Loucy (cell line): ENCODE measurements around the gene CMKLR1.

Experiments
- H2AFZ ChIP-seq: fragments of 200-600 bp; sonication (generic); 2 replicates; pipeline ENCODE4 v1.6.0; 2016; ENCODE audit warnings: antibody characterized with exemption, mild to moderate bottlenecking, low read length, moderate library complexity
- H3F3A ChIP-seq: fragments of 200-600 bp; 2 replicates; pipeline ENCODE4 v1.6.0; 2016; ENCODE audit warnings: antibody characterized with exemption, low read depth, mild to moderate bottlenecking
- H3K27me3 ChIP-seq: fragments of 200-600 bp; sonication (generic); 2 replicates; pipeline ENCODE4 v1.6.1; 2014; ENCODE audit warnings: low read length, mild to moderate bottlenecking; ENCODE audit not compliant: insufficient read depth, poor library complexity, severe bottlenecking
- H3K36me3 ChIP-seq: fragments of 200-600 bp; sonication (generic); 2 replicates; pipeline ENCODE4 v1.6.1; 2016; ENCODE audit warnings: low read length; ENCODE audit not compliant: insufficient read depth
- H3K4me1 ChIP-seq: fragments of 200-600 bp; sonication (generic); 2 replicates; pipeline ENCODE4 v1.5.1; 2014; ENCODE audit warnings: low read length, mild to moderate bottlenecking; ENCODE audit not compliant: insufficient read depth, poor library complexity, severe bottlenecking
- H3K4me2 ChIP-seq: fragments of 200-600 bp; sonication (generic); 2 replicates; pipeline ENCODE4 v1.6.0; 2014; ENCODE audit warnings: antibody characterized with exemption, low read length, low read depth, mild to moderate bottlenecking; ENCODE audit not compliant: poor library complexity, severe bottlenecking
- H3K4me3 ChIP-seq: fragments of 200-600 bp; sonication (generic); 2 replicates; pipeline ENCODE4 v1.5.1; 2014; ENCODE audit warnings: low read length, mild to moderate bottlenecking, mixed read lengths; ENCODE audit not compliant: poor library complexity, severe bottlenecking
- H3K79me2 ChIP-seq: fragments of 200-600 bp; sonication (generic); 2 replicates; pipeline ENCODE4 v1.6.1; 2014; ENCODE audit warnings: low read length; ENCODE audit not compliant: insufficient read depth
- H3K9ac ChIP-seq: fragments of 200-600 bp; sonication (generic); 2 replicates; pipeline ENCODE4 v1.6.0; 2014; ENCODE audit warnings: mild to moderate bottlenecking, low read depth, low read length, moderate library complexity; ENCODE audit not compliant: poor library complexity, severe bottlenecking
- H3K9me2 ChIP-seq: fragments of 200-600 bp; sonication (generic); replicated peaks from 2 replicates; pipeline ENCODE4 v1.6.1; 2016; ENCODE audit warnings: low read depth, low read length, mixed read lengths
- H3K9me3 ChIP-seq: fragments of 200-600 bp; sonication (generic); 2 replicates; pipeline ENCODE4 v1.6.1; 2014; ENCODE audit warnings: mild to moderate bottlenecking, antibody characterized with exemption, low read length, low read depth; ENCODE audit not compliant: insufficient read depth
- H4K20me1 ChIP-seq: fragments of 200-600 bp; sonication (generic); 2 replicates; pipeline ENCODE4 v1.6.0; 2014; ENCODE audit warnings: antibody characterized with exemption, low read length, mild to moderate bottlenecking; ENCODE audit not compliant: insufficient read depth, poor library complexity, severe bottlenecking
- EZH2phosphoT487 ChIP-seq: fragments of 200-600 bp; IDR thresholded peaks from 2 replicates; pipeline ENCODE4 v1.6.1; 2018; ENCODE audit warnings: antibody characterized with exemption, mild to moderate bottlenecking, moderate library complexity, borderline replicate concordance
- TF ChIP-seq, protein P1 (sequence below): fragments of 200-600 bp; sonication (generic); conservative IDR thresholded peaks from 2 replicates; pipeline ENCODE4 v1.5.1; 2014; ENCODE audit warnings: mild to moderate bottlenecking, antibody characterized with exemption, low read length

Gene CMKLR1

GRCh38 chr12:108298761-108299275 is 40.3 kb downstream of the CMKLR1 start:
- H3K79me2 ChIP-seq: no peaks in the 10 kb centered on the region
- H3F3A ChIP-seq: no peaks in the 10 kb centered on the region
- no peak overlapping the region for H3K9ac ChIP-seq
- no peaks in the 10 kb centered on the region for H3K36me3 ChIP-seq
- TF ChIP-seq EZH2phosphoT487: no peak
- no peaks in the 10 kb centered on the region for H3K9me2 ChIP-seq
- H3K27me3 ChIP-seq: no peaks in the 10 kb centered on the region
- no peaks in the 10 kb centered on the region for H3K9me3 ChIP-seq
- H3K4me1 ChIP-seq: peaks cover 7% of the 10 kb centered on the region
- no peaks in the 10 kb centered on the region for H4K20me1 ChIP-seq
- no peak overlapping the region for H3K4me3 ChIP-seq
- no peak overlapping the region for H3K4me2 ChIP-seq
- no peak overlapping the region for H2AFZ ChIP-seq

- H3K79me2 ChIP-seq: no peaks in the 10 kb centered on the region
- no peak for TF ChIP-seq EZH2phosphoT487
- TF ChIP-seq, protein P1, sequence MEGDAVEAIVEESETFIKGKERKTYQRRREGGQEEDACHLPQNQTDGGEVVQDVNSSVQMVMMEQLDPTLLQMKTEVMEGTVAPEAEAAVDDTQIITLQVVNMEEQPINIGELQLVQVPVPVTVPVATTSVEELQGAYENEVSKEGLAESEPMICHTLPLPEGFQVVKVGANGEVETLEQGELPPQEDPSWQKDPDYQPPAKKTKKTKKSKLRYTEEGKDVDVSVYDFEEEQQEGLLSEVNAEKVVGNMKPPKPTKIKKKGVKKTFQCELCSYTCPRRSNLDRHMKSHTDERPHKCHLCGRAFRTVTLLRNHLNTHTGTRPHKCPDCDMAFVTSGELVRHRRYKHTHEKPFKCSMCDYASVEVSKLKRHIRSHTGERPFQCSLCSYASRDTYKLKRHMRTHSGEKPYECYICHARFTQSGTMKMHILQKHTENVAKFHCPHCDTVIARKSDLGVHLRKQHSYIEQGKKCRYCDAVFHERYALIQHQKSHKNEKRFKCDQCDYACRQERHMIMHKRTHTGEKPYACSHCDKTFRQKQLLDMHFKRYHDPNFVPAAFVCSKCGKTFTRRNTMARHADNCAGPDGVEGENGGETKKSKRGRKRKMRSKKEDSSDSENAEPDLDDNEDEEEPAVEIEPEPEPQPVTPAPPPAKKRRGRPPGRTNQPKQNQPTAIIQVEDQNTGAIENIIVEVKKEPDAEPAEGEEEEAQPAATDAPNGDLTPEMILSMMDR: no peak
- H3K4me2 ChIP-seq: no peak overlapping the region
- H3K4me1 ChIP-seq: peaks cover 7% of the 10 kb centered on the region
- no peaks in the 10 kb centered on the region for H4K20me1 ChIP-seq
- H3F3A ChIP-seq: no peaks in the 10 kb centered on the region
- no peak overlapping the region for H3K4me3 ChIP-seq
- no peaks in the 10 kb centered on the region for H3K9me3 ChIP-seq
- H3K36me3 ChIP-seq: no peaks in the 10 kb centered on the region
- no peaks in the 10 kb centered on the region for H3K9me2 ChIP-seq
- no peaks in the 10 kb centered on the region for H3K27me3 ChIP-seq
- no peak overlapping the region for H3K9ac ChIP-seq
- H2AFZ ChIP-seq: no peak overlapping the region
These were observed 41.0 kb downstream of the CMKLR1 start for GRCh38 chr12:108297895-108298760.

DNA sequence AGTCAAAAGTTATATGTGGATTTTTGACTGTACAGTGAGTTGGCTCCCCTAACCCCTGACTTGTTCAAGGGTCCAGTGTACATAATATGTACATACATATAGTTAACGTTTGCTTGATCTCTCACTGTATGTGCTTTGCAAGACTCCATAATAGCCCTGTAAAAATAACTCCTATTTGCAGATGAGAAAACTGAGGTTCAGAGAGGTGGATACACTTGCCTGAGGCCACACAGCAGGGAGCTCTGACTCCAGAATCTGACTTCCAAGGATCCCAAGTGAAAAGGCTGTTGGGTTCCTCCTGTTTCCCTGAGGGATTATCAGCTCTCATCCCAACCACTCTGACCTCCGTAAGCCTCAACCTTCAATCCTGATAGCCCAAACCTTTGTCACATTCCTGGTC is 41.7 kb downstream of the CMKLR1 start:
- H3K79me2 ChIP-seq: no peaks in the 10 kb centered on the region
- H3F3A ChIP-seq: no peaks in the 10 kb centered on the region
- no peaks in the 10 kb centered on the region for H3K27me3 ChIP-seq
- no peaks in the 10 kb centered on the region for H4K20me1 ChIP-seq
- no peaks in the 10 kb centered on the region for H3K9me2 ChIP-seq
- H3K4me1 ChIP-seq: peaks cover 7% of the 10 kb centered on the region
- no peak overlapping the region for H3K9ac ChIP-seq
- no peak for TF ChIP-seq EZH2phosphoT487
- TF ChIP-seq, protein P1: no peak
- no peaks in the 10 kb centered on the region for H3K36me3 ChIP-seq
- no peaks in the 10 kb centered on the region for H3K9me3 ChIP-seq
- H3K4me2 ChIP-seq: no peak overlapping the region
- no peak overlapping the region for H3K4me3 ChIP-seq
- no peak overlapping the region for H2AFZ ChIP-seq
